HG03469 (cell line): ENCODE results near the gene IL1RL2.

Experiments
- ATAC-seq: cut with Tn5 transposase; IDR thresholded peaks from one replicate; pipeline ENCODE4 v1.9.1; 2021; ENCODE audit warnings: mild to moderate bottlenecking, moderate library complexity, moderate number of reproducible peaks; ENCODE audit not compliant: unreplicated experiment

The IL1RL2 gene

GRCh38 chr2:102193074-102193473 lies 6.3 kb downstream of the IL1RL2 start:
- no peak for ATAC-seq

- no peak for ATAC-seq
These were observed 7.9 kb downstream of the IL1RL2 start for GRCh38 chr2:102194609-102195268.

GRCh38 chr2:102197389-102198137 lies 10.7 kb downstream of the IL1RL2 start:
- ATAC-seq: no peak

- no peak for ATAC-seq
These were observed 13.7 kb downstream of the IL1RL2 start for GRCh38 chr2:102200539-102200938.

GRCh38 chr2:102204638-102205037 lies 17.8 kb downstream of the IL1RL2 start:
- ATAC-seq: no peak

GRCh38 chr2:102206666-102207341 lies 20.0 kb downstream of the IL1RL2 start:
- ATAC-seq: no peak

GRCh38 chr2:102208774-102209173 lies 22.0 kb downstream of the IL1RL2 start:
- no peak for ATAC-seq

- ATAC-seq: no peak
These were observed 22.7 kb downstream of the IL1RL2 start for GRCh38 chr2:102209474-102209873.

- ATAC-seq: no peak
These were observed 30.2 kb downstream of the IL1RL2 start for GRCh38 chr2:102217032-102217431.

GRCh38 chr2:102224824-102225739 lies 38.3 kb downstream of the IL1RL2 start:
- ATAC-seq: no peak

- no peak for ATAC-seq
These were observed 39.3 kb downstream of the IL1RL2 start for GRCh38 chr2:102226171-102226570.

- ATAC-seq: no peak
These were observed 40.0 kb downstream of the IL1RL2 start for GRCh38 chr2:102226612-102227391.

GRCh38 chr2:102229141-102229769 lies 42.4 kb downstream of the IL1RL2 start:
- ATAC-seq: no peak

GRCh38 chr2:102230410-102230909 lies 43.6 kb downstream of the IL1RL2 start:
- ATAC-seq: no peak

- ATAC-seq: no peak
These were observed 46.5 kb downstream of the IL1RL2 start for GRCh38 chr2:102233132-102233884.

GRCh38 chr2:102235042-102235473 lies 48.2 kb downstream of the IL1RL2 start:
- ATAC-seq: no peak

GRCh38 chr2:102235491-102235890 lies 48.7 kb downstream of the IL1RL2 start:
- ATAC-seq: no peak

GRCh38 chr2:102236132-102236531 lies 49.3 kb downstream of the IL1RL2 start:
- no peak for ATAC-seq

GRCh38 chr2:102237176-102237575 lies 50.4 kb downstream of the IL1RL2 start:
- no peak for ATAC-seq
